ENCODE results near the gene MAP1S. TPM values are rescaled to one million over a fixed set of nuclear protein-coding genes. Genes with fewer than 3 reads are reported as not detected.

Gene MAP1S
- total and polyA plus RNA-seq, 2 of the 8 experiments (the other 6 are each of a cell fraction or from before 2014, with no cell fraction given): 66.7 to 115 TPM

GRCh38 chr19:17772172-17772571 is 52.9 kb downstream of the MAP1S start (continued):
- no peak for TF ChIP-seq JUN (IDR thresholded peaks at IDR 0.05; ENCODE audit: low read depth, low read length)
- TF ChIP-seq SP2 (IDR thresholded peaks at IDR 0.05; ENCODE audit: low read length): 0 out of 2 replicates have a peak, but pooled peaks have one; percentile 8
- TF ChIP-seq SP1 (IDR thresholded peaks at IDR 0.05; ENCODE audit: low read depth, low read length): peak; percentile 81
- no peak for TF ChIP-seq SIN3A (conservative IDR thresholded peaks at IDR 0.05 in 1 of 2, IDR thresholded peaks at IDR 0.05 in 1 of 2; ENCODE audit: low read depth in 1 of 2, low read length in 2 of 2)
- TF ChIP-seq MAFK (IDR thresholded peaks at IDR 0.05; ENCODE audit: low read depth, low read length): no peak
- peak; percentile 52; the same call in 1 of the 2 replicates for TF ChIP-seq CHD2 (IDR thresholded peaks at IDR 0.05; ENCODE audit: low read length)
- no peak for TF ChIP-seq HDAC2 (IDR thresholded peaks at IDR 0.05; ENCODE audit: borderline replicate concordance in 1 of 2, low read depth in 2 of 2, low read length in 2 of 2)
- TF ChIP-seq, protein P1, sequence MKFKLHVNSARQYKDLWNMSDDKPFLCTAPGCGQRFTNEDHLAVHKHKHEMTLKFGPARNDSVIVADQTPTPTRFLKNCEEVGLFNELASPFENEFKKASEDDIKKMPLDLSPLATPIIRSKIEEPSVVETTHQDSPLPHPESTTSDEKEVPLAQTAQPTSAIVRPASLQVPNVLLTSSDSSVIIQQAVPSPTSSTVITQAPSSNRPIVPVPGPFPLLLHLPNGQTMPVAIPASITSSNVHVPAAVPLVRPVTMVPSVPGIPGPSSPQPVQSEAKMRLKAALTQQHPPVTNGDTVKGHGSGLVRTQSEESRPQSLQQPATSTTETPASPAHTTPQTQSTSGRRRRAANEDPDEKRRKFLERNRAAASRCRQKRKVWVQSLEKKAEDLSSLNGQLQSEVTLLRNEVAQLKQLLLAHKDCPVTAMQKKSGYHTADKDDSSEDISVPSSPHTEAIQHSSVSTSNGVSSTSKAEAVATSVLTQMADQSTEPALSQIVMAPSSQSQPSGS (IDR thresholded peaks at IDR 0.05; ENCODE audit: low read length): no peak
- TF ChIP-seq NANOG (IDR thresholded peaks at IDR 0.05; ENCODE audit: insufficient read depth, low read depth, low read length, poor library complexity, severe bottlenecking): no peak
- TF ChIP-seq KDM1A (IDR thresholded peaks at IDR 0.05; ENCODE audit: borderline replicate concordance, low read length): no peak
- no peak for TF ChIP-seq NRF1 (IDR thresholded peaks at IDR 0.05; ENCODE audit: low read depth, low read length)
- no peak for TF ChIP-seq CBX8 (IDR thresholded peaks at IDR 0.05; ENCODE audit: borderline replicate concordance, low read depth, low read length)
- no peak for TF ChIP-seq SIRT6 (IDR thresholded peaks at IDR 0.05; ENCODE audit: low read length)
